ENCODE data around the gene APOBEC3G.

The APOBEC3G gene

DNA sequence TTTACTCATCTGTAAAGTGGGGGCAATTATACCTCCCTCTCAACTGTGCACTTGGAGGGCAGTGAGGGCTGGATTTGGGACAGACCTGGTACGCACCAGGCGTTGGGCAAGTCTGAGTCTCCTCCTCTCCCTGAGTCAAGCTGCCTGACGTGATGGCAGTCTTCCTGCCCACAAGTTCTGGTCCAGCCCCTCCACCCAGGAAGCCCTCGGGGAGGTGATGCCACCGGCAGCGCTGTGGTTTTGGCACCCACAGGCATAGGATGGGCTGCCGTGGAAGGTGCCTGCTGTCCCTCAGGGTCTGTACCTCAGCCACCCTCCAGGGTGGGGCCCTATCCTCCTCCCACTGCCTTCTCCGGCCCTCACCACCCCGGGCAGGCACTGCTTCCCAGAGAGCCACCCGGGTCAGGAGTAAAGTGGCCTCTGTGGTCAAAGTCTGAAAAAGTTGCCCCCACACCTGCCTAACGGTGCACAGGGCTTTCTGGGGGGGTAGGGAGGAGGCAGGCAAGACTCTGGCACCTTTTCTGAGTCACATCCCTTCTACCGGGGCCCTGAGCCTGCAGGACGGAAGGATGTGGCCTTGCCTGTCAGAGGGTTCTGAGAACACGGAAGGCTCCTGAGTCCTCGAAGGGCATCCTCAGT lies 13.5 kb downstream of the APOBEC3G start:
- in situ Hi-C loops (cut with HindIII; ENCODE audit: low sequenced_read_pairs), result no loop called here

DNA sequence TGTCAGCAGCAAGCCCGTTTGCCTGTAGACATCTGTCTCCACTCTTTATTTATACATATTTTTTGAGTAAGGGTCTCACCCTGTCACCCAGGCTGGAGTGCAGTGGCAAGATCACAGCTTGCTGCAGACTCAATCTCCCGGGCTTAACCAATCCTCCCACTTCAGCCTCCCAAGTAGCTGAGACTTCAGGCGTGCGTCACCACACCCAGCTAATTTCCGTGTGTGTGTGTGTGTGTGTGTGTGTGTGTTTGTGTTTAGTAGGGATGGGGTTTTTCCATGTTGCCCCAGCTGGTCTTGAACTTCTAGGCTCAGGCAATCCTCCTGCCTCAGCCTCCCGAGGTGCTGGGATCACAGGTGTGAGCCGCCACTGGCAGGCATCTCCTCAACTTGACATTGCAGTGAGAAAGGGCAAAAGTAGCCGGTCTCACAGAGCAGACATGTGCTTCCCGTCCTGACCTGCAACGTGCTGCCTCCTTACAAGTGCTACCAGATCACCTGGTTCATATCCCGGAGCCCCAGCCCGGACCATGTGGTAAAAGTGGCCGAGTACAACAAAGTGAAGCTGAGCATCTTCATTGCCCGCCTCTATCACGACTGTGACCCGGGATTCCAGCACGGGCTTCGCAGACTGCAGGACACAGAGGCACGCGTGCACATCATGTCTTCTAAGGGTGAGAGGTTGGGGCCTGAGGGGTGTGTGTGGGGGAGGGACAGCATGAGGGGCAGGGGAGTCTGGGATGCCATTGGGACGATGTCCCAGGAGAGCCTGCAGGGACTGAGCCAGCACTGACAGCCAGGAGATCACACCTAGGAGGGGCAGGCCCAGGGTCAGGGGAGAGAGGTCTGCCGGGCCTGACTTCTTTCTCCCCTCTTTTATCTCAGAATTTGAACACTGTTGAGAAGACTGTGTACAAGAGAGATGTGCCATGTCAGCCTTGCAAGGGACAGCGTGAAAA lies 14.3 kb downstream of the APOBEC3G start:
- in situ Hi-C loops (cut with HindIII; ENCODE audit: low sequenced_read_pairs), result no loop called here

DNA sequence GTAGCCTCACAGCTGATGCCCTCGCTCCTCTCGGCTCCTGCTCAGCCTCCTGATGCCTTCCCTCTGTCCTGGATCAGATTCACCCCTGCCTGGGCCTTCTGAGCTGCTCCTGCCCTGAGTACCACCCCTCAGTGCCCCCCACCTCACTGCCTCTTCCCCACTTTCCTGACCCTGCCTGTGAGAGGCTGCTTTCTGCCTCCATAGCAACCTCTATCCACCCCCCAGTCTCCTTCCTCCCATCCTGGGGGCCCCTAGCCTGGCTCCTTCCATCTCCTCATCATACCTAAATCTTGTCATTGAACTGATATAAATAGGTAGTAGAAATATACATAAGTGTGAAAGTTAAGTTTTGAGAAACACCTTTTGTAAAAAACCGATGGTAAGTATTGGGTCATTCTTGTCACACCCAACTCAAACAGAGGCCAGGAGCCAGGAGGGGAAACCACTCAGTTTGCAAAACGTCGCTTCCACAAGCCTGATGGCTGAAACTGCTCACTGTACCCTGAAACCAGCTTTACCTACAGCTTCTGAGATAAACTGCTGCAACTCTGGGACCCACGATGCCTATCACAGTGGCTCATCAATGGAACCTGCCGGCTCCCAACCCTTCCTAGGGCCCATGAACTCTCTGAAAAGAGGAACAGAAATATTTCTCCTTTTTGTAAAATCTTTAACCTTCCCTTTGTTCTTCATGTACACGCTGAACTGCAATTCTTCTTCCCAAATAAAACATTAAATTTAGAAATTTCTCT lies 15.2 kb downstream of the APOBEC3G start:
- in situ Hi-C loops (cut with HindIII; ENCODE audit: low sequenced_read_pairs), result no loop called here

DNA sequence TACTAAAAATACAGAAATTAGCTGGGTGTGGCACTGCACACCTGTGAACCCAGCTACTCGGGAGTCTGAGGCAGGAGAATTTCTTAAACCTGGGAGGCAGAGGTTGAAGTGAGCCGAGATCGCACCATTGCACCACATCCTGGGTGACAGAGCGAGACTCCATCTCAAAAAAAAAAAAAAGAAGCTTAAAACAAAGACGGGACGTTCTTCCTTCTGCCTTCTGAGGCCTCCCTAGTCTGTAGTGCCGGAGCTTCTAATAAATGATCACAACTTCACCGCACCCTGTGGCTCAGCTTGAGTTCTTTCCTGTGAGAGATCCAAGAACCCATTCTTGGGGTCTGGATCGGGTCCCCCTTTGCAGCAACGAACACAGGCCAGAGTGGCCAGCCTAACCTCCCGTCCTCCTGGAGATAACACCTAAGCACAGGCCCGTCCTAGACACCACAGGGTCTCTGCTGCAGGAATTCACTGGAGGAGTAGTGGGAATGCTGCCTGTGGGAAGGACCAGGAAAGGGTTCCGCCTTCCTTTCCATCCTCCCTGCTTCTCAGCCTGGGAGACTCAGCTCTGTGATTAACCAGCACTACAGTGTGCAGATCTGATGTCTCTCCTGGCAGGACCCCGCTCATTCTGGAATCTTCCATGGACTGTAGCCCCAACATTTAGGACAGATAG lies 17.8 kb downstream of the APOBEC3G start:
- in situ Hi-C loops (cut with HindIII; ENCODE audit: low sequenced_read_pairs), result no loop called here

DNA sequence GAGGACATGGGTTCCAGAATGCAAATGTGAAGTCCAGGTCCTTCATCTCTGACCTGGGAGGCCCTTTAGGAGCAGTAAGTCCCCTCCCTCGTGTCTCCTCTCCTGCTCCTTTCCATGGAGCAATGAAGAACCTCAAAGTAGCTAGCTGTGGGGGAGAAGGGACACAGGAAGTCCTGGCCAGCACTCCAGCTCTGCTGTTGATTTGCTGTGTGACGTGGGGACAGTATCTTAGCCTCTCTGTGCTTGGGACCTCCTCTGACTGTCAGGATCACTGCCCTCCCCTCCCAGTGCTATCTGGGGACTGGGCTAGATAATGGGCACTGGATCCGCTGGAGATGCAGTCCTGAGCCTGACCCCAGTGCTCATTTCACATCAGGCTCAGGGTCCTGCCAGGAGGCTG lies 18.9 kb downstream of the APOBEC3G start:
- in situ Hi-C loops (cut with HindIII; ENCODE audit: low sequenced_read_pairs), result no loop called here

DNA sequence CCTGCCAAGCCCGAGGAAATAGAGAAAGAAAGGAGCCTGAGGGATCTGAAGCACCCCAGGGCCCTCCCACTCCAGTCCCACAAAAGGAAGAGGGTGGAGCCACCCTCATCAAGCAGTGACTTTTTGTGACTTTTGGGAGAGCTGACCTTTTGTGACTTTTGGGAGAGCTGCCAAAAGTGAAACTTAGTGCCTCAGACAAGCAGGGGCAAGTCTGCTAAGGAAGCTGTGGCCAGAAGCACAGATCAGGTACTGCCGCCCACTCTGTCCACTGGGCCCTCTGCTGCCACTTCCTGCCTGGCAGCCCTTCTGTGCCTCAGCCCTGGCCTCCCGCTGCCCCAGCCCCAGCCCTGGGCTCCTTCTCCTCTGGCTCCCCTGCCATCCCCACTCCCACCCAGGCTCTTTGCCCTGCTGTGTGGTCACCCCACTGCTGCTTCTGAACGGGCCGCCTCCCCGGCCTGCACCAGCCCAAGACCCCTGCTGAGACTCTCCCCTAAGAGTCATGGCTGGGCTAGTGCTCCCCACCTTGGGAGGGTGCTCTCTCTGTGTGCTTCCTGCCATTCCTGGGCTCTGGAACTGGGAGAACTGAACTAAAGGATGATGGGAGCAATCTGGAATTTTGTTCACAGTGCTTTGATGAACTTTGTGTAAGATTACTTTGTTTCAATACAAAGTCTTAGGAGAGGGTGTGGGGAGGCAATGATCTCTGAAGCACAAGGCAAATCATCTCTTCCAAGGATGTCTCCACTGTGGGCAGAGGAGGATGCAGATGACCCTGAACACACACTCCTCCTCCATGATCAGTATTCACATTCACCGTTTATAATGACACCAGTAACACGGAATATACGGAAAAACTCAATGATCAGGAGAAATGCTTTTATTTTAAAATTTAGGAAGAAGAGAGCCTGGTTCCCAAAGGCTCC lies 20.3 kb downstream of the APOBEC3G start, which contains the start of gene APOBEC3H:
Gene APOBEC3H (plus strand): TSS at position 147 of the 923 bp plus-strand sequence. CDS start 3,035 bp downstream, outside the sequence.
- in situ Hi-C loops (cut with HindIII; ENCODE audit: low sequenced_read_pairs), result no loop called here

DNA sequence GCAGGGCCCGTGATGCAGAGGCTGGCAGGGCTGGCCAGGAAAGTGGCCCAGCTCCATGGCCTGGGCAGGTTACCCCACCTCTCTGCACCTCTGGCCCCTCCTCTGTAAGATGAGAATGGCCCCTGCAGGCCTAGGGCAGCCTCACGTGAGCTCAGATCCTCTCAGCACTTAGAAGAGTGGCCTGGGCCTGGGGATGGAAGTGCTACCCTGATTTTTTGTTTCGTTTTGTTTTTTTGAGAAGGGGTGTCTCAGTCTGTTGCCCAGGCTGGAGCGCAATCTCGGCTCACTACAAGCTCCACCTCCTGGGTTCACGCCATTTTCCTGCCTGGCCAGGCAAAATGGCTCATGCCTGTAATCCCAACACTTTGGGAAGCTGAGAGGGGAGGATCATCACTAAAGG lies 21.0 kb downstream of the APOBEC3G start:
- in situ Hi-C loops (cut with HindIII; ENCODE audit: low sequenced_read_pairs), result no loop called here

DNA sequence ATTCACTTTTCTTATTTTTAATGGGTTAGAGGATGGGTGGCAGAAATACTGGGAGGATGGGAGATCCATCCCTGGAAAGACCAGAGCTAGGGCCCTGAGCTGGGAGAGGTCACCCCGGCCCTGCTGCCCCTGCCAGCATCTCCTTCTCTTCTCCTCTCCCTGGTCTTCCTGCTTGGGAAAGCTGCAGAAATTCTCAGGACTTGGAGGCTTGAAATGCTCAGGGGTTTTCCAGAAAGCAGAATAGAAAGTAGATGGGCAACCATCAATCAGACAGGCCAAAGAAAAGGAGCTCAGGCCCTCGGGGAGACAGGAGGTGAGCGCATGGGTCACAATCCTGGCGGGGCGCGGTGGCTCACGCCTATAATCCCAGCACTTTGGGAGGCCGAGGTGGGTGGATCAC lies 21.5 kb downstream of the APOBEC3G start:
- in situ Hi-C loops (cut with HindIII; ENCODE audit: low sequenced_read_pairs), result no loop called here

DNA sequence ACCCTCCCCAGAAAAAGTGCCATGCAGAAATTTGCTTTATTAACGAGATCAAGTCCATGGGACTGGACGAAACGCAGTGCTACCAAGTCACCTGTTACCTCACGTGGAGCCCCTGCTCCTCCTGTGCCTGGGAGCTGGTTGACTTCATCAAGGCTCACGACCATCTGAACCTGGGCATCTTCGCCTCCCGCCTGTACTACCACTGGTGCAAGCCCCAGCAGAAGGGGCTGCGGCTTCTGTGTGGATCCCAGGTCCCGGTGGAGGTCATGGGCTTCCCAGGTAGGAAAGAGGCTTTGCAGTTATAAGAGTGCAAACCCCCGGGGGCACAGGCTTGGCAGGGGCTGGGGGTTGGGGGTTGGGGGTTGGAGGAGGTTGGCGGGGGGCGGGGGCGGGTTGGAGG lies 24.2 kb downstream of the APOBEC3G start:
- in situ Hi-C loops (cut with HindIII; ENCODE audit: low sequenced_read_pairs), result no loop called here

DNA sequence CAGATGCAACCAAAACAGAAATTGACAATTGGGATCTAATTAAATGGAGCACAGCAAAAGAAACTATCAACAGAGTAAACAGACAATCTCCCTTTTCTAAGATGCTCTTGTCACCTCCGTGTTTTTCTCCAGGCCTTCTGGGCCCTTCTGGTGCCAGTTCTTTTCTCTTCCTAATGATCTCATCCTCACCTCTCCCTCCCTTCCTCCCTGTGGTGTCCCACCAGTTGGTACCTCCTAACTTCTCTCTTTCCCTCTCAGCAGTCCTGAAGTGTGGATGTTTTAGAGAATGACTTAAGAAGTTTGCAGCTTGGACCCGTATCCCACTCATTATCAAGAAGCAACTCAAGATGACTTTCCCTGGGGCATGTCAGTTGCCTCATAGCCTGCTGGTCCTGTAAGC lies 26.4 kb downstream of the APOBEC3G start:
- in situ Hi-C loops (cut with HindIII; ENCODE audit: low sequenced_read_pairs), result no loop called here

DNA sequence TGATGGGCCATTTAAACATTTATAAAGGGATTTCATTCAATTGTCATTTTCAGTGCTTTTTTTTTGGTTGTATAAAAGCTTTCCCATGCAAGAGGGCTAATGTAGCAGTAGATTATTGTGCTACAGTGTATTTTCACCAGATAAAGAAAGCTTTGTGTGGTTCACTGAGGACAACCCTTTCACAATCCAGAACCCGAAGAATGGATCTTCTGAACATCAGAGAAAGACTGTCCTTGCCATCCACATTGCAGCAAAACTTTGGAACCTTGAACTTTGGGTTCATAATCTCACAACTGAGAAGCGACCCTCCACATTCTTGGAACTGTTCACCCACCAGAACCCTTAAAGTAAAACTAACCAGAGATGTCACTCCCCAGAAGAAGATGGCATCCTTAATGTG lies 29.3 kb downstream of the APOBEC3G start:
- in situ Hi-C loops (cut with HindIII; ENCODE audit: low sequenced_read_pairs), result no loop called here

DNA sequence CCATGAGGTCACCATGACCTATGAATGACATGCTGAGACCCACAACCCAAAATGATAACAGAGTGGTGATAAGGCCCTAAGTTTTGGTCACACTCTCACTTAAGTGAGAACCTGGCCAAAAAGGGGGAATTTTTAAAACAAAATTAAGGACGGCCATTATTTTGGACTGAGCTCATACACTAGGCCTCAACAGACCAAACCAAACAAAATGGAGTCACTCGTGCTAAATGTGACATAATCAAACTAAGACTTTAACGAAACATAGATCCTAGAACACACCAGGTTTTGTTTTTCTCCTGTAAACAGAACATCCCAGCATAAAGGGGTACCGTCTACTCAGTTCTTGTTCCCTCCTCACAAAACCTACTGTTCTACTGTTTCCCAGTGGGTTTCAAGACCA lies 31.4 kb downstream of the APOBEC3G start:
- in situ Hi-C loops (cut with HindIII; ENCODE audit: low sequenced_read_pairs), result no loop called here

DNA sequence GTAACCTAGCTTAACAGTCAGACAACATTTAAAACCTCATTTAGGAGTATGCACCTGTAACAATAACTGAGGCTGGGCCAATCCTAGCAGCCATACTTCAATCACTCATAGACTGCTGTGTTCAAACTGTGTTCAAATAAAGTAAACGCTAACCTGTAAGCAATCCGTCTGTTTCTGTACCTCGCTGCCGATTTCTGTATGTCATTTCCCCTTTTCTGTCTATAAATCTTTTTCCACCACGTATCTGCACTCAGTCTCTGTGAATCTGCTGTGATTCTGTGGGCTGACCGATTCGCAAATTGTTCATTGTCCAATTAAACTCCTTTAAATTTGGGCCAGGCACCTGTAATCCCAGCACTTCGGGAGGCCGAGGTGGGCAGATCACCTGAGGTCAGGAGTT lies 32.3 kb downstream of the APOBEC3G start:
- in situ Hi-C loops (cut with HindIII; ENCODE audit: low sequenced_read_pairs), result no loop called here

DNA sequence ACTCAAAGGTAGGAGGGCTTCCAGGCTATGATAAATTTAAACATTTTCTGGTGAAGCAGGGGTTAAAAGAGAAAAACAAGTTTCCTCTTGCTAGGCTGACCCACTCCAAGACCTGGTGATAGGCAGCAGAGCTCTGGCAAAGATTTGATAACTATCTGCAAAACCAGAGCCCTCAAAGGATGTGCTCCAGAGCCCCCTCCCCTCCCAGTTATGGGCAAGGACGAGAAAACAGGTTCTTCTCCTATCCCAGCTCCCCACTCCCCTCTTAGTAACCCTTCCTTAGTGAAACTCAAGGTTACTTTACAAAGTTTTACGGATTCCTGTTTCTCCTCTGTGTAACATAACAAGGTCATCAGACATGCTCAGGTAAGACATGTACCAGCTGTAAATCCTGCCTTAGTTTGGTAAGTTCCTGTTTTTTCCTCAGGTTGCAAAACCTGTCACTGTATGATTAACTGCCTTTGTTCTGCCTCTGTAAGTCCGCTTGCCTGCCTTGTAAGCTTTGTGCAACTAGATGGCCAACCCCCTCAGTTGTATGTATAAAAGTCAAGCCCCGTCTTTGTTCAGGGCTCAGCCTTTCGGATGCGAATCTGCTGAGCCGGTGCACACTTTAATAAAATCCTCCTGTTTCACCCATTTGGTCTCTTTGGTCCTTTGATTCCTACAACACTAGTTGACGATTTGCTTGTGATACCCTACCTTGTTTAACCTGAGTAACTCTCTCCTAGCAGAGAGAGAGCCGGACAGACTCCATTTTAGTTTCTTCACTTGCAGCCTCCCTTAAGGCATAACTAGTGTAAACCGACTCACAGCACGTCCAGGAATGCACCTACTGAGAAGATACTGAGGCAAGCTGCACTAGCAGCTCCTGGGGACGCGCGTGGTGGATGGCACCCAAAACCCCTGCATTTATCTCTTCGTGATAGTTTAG lies 33.8 kb downstream of the APOBEC3G start:
- in situ Hi-C loops (cut with HindIII; ENCODE audit: low sequenced_read_pairs), result no loop called here

DNA sequence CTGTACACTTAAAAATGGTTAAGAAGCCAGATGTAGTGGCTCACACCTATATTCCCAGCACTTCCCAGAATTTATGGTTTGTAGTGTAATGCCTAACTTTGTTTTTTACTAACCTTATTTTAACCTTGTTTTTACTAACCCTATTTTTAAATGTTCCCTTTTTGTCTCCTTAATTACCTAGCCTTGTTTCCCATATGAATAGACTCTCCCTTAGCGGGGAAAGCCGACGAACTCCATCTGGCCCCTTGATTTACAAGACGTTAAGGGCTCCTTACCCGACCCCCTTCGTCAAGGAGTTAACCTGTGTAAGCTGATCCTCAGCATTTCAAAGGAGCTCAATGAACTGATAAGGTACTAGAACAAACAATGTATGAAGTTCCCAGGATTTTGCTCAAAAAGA lies 37.0 kb downstream of the APOBEC3G start:
- in situ Hi-C loops (cut with HindIII; ENCODE audit: low sequenced_read_pairs), result no loop called here

DNA sequence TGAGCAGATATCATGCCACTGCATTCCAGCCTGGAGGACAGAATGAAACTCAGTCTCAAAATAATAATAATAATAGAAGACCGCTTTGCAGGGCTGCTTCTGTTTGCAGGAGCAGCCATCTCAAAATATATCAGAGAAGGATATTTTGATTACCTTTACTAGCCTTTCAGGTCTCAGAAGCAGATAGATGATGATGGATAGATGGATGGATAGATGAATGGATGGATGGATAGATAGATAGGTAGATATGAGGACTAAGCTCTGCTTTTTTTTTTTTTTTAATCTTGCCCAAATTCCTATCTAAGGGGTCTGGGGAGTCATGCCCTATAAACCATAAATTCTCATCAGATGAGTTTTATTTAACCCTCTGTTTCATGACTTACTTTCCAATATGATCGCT lies 38.5 kb downstream of the APOBEC3G start:
- in situ Hi-C loops (cut with HindIII; ENCODE audit: low sequenced_read_pairs), result no loop called here

DNA sequence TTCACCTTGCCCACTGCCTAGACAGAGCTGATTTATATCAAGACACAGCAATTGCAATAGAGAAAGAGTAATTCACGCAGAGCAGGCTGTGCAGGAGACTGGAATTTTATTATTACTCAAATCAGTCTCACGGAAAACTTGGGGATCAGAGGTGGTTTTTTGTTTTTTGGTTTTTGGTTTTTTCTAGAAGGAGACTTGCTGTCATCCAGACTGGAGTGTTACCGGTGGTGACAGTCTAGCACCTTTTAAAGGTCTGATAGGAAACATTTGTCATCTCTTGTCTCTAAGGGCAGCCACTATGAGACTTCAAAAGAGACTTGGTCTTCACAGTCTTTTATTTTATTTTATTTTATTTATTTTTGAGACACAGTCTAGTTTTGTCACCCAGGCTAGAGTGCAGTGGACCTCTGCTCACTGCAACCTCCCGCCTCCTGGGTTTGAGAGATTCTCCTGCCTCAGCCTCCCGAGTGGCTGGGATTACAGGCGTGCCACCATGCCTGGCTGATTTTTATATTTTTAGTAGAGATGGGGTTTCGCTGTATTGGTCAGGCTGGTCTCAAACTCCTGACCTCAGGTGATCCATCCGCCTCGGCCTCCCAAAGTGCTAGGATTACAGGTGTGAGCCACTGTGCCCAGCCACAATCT lies 39.0 kb downstream of the APOBEC3G start:
- in situ Hi-C loops (cut with HindIII; ENCODE audit: low sequenced_read_pairs), result no loop called here

DNA sequence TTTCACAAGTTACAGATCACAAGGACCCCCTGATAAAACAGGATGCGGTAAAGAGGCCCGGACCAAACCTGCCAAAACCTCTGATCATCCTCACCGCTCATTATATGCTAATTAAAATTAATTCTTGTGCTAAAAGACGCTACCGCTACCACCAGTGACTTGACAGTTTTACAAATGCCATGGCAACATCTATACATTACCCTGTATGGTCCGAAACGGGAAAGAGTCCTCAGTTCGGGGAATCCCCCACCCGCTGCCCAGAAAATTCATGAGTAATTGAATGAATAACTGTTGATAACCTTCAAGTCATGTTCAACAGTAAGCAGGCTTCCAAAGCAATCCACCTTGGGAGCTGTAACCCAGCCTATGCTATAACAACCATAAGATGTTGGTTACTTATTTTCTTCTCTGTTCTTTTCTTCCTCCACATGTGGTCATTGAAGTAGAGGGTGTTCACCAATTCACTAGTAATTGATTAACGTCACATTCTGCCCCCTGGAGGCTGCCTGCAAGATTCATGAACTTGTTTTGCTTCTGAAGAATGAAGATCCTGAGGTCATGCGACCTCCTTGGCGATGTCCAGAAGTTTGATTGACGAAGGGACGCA lies 40.6 kb downstream of the APOBEC3G start:
- in situ Hi-C loops (cut with HindIII; ENCODE audit: low sequenced_read_pairs), result no loop called here
